Activated T-helper 17 cell treated with anti-CD3 and anti-CD28 coated beads, Interleukin-2, amount 50 U/mL, for 72 hours (primary cell): Measurements from ENCODE around the gene EMC10. TPM values are rescaled to one million over a fixed set of nuclear protein-coding genes. Genes with fewer than 3 reads are reported as not detected.
"Not testable (repeated sequence)": the region's sequence is repeated elsewhere in the genome, so short reads cannot be mapped to it uniquely, and the experiment has no call there.

Experiments used
- ATAC-seq: fragments of 150-1000 bp; cut with Tn5 transposase; replicated peaks from 2 replicates; pipeline ENCODE4 v1.10.0; 2021; ENCODE audit warnings: mild to moderate bottlenecking, moderate library complexity
- H3K27ac Mint-ChIP-seq: one replicate; pipeline ENCODE4 v1.8.0; 2022; ENCODE audit warnings: mixed read lengths
- H3K27me3 Mint-ChIP-seq: one replicate; pipeline ENCODE4 v1.8.0; 2022; ENCODE audit warnings: mixed read lengths
- H3K36me3 Mint-ChIP-seq: one replicate; pipeline ENCODE4 v1.8.0; 2022; ENCODE audit warnings: low read depth, mild to moderate bottlenecking, mixed read lengths
- H3K4me1 Mint-ChIP-seq: one replicate; pipeline ENCODE4 v1.8.0; 2022; ENCODE audit warnings: mixed read lengths
- H3K4me3 Mint-ChIP-seq: one replicate; pipeline ENCODE4 v1.8.0; 2022; ENCODE audit warnings: mild to moderate bottlenecking, mixed read lengths
- H3K9me3 Mint-ChIP-seq: one replicate; pipeline ENCODE4 v1.8.0; 2022; ENCODE audit warnings: mixed read lengths
- total RNA-seq, 2 donors: library from RNA; stranded (reverse); gene quantifications; one replicate each; pipeline ENCODE4 v1.2.3, GENCODE V29; 2022

EMC10 gene
- total RNA-seq, 2 donors from 2014 or later = 31.3 to 57.8 TPM

DNA sequence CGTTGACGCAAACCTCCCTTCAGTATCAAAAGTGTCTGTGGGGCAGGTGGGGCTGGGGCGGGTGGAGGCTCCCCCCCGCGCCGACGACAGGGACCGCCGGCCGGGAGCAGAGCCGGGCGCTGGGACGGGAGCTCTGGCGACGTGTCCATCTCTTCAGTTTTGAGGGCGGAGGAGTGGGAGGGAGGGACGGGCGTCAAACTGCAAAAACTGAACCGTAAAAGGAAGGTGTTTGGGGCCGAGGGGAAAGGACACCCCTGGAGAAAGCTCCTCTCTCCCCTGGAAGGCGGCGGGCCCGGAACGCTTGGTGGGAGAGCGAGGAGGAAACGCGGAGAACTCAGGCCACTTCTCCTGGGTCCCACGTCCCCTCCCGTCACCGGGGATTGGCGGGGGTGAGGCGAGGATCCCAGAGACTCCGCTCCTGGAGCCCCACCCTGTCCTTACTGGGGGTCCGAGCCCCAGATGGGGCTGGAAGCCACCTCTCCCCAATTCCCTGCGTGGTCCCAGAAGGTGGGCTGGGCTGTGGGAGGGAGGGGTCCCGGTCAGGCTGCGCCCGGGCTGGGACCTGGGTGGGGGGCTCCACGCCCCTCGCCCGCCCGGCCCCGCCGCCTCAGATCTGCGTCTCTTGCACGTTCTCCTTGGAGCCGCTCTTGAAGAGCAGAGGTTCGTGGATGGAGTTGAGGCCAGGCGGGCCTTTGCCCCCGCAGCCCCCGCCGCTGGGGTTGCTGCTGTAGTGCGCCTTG, 40.8 kb downstream of the EMC10 start:
- Mint-ChIP-seq H3K9me3 (no peaks in the 10 kb centered on the region), H3K4me1 (no peaks in the 10 kb centered on the region), H3K27me3 (peaks cover 3% of the 10 kb centered on the region), H3K4me3 (no peak overlapping the region), H3K36me3 (no peaks in the 10 kb centered on the region), H3K27ac (no peak overlapping the region)
- ATAC-seq = no peak

DNA sequence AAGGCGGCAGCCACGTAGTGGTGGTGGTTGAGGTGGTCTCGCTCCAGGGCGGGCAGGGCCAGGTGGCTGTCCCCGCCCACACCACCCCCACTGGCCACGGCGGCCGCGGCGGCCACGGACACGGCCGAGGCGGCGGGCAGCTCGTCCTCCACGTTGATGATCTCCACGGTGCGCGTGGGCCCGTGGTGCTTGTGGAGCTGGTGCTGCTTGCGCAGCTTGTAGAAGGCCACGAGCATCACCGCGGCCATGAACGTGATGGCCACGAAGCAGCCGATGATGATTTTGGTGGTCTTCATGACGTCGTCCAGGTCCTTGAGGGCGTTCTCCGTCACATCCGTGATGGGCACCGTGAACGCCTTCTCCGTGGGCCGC, 41.4 kb downstream of the EMC10 start:
- H3K4me3 Mint-ChIP-seq = no peak overlapping the region
- no peaks in the 10 kb centered on the region for H3K36me3 Mint-ChIP-seq
- H3K27ac Mint-ChIP-seq = no peak overlapping the region
- H3K4me1 Mint-ChIP-seq = no peaks in the 10 kb centered on the region
- ATAC-seq = no peak
- H3K9me3 Mint-ChIP-seq = no peaks in the 10 kb centered on the region
- H3K27me3 Mint-ChIP-seq = peaks cover 3% of the 10 kb centered on the region

DNA sequence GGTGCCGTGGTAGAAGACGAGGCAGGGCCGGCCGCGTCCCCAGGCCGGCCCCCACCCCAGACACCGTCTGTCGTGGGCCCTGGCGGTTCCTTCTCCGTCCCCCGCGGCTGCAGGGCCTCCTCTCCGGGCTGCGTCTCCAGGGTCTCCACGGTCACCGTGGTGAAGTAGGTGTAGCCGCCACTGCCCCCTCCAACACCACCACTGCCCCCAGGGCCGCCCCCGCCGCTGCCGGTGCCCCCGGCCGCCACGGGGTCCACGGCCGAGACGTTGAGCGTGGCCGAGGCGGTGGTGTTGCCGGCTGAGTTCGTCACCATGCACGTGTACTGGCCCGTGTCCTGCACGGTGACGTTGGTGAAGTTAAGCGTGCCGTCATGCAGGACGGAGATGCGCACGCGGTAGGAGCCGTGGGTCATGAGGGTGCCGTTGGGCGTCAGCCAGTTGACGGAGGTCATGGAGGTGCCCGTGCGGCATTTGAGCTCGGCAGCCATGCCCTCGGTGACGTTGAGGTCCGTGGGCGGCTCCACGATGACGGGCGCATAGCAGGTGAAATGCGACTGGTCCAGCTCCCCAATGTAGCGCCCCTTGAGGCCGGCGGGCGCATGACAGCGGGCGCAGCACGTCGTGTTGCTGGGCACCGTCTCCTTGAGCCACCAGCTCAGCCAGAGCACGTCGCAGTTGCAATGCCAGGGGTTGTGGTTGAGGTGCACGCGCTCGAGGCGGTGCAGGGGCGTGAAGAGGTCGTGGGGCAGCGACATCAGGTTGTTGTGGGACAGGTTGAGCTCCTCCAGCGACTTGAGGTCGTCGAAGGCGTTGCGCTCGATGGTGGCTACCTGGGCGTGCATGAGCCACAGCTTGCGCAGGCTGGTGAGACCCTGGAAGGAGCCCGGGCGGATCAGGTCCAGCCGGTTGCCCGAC, 42.0 kb downstream of the EMC10 start:
- Mint-ChIP-seq H3K4me1 (no peaks in the 10 kb centered on the region), H3K9me3 (no peaks in the 10 kb centered on the region), H3K36me3 (no peaks in the 10 kb centered on the region), H3K4me3 (no peak overlapping the region), H3K27me3 (peaks cover 3% of the 10 kb centered on the region), H3K27ac (no peak overlapping the region)
- no peak for ATAC-seq

DNA sequence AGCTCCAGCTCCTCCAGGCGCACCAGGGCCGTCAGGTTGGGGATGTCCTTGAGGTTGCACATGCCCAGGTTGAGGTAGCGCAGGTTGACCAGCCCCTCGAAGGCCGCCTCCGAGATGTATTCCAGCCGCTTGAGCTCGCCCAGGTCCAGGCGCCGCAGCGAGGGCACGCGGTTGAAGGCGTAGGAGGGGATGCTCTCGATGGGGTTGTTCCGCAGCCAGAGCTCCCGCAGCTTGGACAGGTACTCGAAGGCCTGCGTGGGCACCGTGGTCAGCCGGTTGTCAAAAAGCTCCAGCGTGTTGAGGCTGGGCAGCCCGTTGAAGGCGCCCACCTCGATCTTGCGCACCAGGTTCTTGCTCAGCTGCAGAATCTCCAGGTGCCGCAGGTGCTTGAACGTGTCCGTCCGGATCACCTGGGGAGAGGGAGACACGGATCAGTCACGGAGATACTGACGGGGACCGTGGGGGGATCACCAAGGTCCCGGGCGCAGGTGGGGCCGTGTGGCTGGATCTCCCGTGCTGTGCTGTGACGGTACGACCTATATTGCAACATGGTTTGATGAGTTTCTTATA, 42.8 kb downstream of the EMC10 start:
- Mint-ChIP-seq H3K27me3 (peaks cover 3% of the 10 kb centered on the region), H3K27ac (no peak overlapping the region), H3K4me3 (no peak overlapping the region), H3K4me1 (no peaks in the 10 kb centered on the region), H3K36me3 (no peaks in the 10 kb centered on the region), H3K9me3 (no peaks in the 10 kb centered on the region)
- no peak for ATAC-seq

DNA sequence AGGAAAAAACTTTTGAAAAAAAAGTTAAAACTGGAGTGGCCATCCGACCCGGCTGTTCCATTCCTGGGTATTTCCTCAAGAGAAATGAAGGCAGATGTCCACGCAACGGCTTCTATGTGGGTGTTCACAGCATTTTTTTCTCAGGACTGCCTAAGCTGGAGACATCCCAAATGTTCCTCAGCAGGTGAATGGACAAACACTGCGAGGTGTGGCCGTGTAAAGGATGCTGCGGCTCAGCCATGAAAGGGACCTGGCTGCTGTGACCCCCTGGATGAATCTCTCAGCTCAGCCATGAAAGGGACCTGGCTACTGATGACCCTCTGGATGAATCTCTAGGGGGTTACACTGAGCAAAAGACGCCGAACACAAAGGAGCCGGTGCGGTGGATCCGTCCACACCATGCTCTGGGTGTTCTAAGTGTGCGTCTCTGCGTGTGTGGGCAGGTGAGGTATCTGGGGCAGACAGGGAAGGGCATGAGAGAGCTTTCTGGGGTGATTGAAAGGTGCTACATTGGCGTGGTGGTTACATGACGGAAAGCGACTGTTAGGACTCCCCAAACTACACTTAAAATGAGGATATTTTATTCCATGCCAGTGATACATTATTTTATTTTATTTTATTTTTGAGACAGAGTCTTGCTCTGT, 44.6 kb downstream of the EMC10 start:
- Mint-ChIP-seq H3K27me3 (peaks cover 3% of the 10 kb centered on the region), H3K27ac (no peak overlapping the region), H3K4me3 (no peak overlapping the region), H3K36me3 (no peaks in the 10 kb centered on the region), H3K9me3 (no peaks in the 10 kb centered on the region), H3K4me1 (no peaks in the 10 kb centered on the region)
- ATAC-seq = no peak

DNA sequence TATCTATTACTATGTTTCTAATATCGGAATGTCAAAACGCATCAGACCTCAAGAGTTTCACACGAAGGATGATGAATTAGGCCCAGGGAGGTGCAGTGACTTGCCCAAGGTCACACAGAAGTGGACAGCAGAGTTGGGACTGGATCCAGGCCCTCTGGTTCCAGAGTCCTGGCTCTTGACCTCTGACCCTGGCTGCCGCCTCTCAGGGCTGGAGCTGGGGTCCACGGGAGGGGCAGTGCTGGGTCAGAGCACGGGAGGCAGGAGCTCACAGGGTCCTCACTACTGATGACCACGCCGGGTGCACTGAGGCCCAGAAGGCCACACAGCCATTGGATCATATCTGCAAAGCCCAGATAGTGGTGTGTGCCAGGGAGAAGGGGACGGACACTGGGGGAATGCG, 46.6 kb downstream of the EMC10 start:
- peaks cover 3% of the 10 kb centered on the region for H3K27me3 Mint-ChIP-seq
- no peaks in the 10 kb centered on the region for H3K4me1 Mint-ChIP-seq
- H3K9me3 Mint-ChIP-seq = no peaks in the 10 kb centered on the region
- no peak overlapping the region for H3K27ac Mint-ChIP-seq
- no peak overlapping the region for H3K4me3 Mint-ChIP-seq
- no peak for ATAC-seq
- no peaks in the 10 kb centered on the region for H3K36me3 Mint-ChIP-seq

DNA sequence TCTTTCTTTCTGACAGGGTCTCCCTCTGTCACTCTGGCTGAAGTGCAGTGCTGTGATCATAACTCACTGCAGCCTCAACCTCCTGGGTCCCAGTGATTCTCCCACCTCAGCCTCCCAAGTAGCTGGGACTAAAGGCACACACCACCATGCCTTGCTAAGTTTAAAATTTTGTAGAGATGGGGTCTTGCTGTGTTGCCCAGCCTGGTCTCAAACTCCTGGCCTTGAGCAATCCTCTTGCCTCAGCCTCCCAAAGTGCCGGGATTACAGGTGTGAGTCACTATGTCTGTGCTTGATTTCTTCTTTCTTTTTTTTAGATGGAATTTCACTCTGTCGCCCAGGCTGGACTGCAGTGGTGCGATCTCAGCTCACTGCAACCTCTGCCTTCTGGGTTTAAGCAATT, 51.7 kb downstream of the EMC10 start:
- not testable (repeated sequence) for H3K27me3 Mint-ChIP-seq, H3K9me3 Mint-ChIP-seq, H3K4me1 Mint-ChIP-seq, H3K27ac Mint-ChIP-seq, H3K36me3 Mint-ChIP-seq, H3K4me3 Mint-ChIP-seq, ATAC-seq

DNA sequence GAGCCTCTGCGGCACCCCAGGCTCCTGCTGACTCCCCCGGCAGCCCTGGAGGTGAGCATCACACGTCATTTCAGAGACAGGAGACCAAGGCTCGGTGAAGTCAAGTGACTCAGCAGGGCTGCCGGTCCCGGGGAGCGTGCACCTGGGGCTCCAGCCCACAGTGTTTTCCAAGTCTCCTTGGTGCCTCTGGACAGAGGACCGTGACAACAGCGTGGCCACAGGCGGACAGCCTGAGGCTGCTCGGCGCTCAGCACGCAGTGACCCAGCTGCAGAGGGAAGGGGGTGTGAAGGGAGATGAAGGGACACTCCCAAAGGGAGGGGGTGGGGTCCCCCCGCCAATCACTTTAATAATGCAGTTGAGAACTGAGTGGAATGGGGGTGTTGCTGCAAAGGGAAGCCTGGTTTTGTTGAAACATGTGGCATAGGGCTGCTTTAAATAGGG, 54.9 kb downstream of the EMC10 start:
- H3K36me3 Mint-ChIP-seq = no peaks in the 10 kb centered on the region
- no peak for ATAC-seq

DNA sequence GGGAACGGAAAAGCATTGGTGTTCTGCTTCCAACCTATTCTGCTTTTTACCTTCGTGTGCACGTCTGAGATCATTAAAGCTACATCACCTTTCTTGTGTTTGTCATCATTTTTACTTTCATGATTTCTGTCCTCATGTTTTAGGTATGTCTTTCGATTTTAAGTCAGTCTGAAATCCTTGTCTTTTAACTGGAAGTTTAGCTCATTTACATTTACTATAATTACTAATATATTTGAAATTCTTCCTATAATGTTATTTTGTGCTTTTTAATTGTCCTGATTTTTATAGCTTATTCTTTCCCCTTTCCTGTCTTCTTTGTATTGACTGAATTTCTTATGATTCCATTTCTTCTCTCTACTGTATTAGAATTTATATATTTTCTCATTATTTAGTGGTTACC, 56.6 kb downstream of the EMC10 start:
- Mint-ChIP-seq H3K9me3 (peaks cover 6% of the 10 kb centered on the region), H3K36me3 (no peaks in the 10 kb centered on the region), H3K27me3 (peaks cover 22% of the 10 kb centered on the region), H3K27ac (no peak overlapping the region), H3K4me1 (no peaks in the 10 kb centered on the region), H3K4me3 (no peak overlapping the region)
- ATAC-seq = no peak

More for the DNA sequence above, 54.9 kb downstream of the EMC10 start:
- peaks cover 6% of the 10 kb centered on the region for H3K9me3 Mint-ChIP-seq
- H3K27ac Mint-ChIP-seq = no peak overlapping the region
- peaks cover 14% of the 10 kb centered on the region for H3K27me3 Mint-ChIP-seq
- H3K4me3 Mint-ChIP-seq = no peak overlapping the region
- H3K4me1 Mint-ChIP-seq = no peaks in the 10 kb centered on the region

DNA sequence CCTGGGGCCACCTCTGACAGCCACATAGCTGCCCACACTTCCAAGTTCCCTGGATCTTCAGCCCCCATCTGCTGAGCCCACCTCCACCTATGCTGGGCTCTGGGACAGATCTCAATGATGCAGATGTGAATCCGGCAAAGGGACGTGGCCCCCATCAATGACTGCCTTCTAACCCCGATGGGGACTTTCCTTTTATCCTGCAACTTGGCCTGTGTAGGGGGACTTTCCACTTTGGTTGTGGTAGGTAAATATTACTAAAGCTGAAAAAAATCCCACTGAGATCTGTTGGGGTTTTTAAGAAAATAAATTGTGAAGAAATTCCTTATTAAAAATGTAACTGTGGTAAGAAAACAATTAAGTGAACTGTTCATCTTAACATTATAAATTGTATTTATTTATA, 58.2 kb downstream of the EMC10 start:
- H3K36me3 Mint-ChIP-seq = no peaks in the 10 kb centered on the region
- peaks cover 22% of the 10 kb centered on the region for H3K27me3 Mint-ChIP-seq
- ATAC-seq = peak; percentile 24
- peaks cover 6% of the 10 kb centered on the region for H3K9me3 Mint-ChIP-seq
- H3K4me1 Mint-ChIP-seq = no peaks in the 10 kb centered on the region
- no peak overlapping the region for H3K27ac Mint-ChIP-seq
- no peak overlapping the region for H3K4me3 Mint-ChIP-seq

DNA sequence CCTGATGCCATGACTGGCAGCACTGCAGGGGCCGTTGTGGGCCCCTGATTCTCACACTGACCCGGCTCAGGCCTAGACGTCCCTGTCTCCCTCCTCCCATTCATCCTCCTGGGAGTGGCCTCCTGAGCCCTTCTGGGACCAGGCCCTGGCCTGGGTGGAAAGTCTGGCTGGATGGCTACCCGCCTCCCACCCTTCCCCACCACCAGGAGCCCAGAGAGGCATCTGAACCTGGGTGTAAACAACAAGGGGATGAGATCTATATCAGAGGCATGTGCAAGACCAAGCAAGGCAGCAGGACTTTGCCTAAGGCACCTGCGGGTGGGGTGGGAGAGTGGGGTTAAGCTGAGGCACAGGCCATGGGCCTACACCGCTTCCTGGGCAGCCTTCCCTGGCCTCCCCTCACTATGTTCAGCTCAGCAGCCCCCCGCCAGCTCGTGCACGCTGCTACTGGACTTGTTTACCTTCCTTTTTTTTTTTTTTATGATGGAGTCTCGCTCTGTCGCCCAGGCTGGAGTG, 59.4 kb downstream of the EMC10 start:
- no peak for ATAC-seq
- no peak overlapping the region for H3K27ac Mint-ChIP-seq
- H3K4me3 Mint-ChIP-seq = no peak overlapping the region
- peaks cover 6% of the 10 kb centered on the region for H3K9me3 Mint-ChIP-seq
- H3K4me1 Mint-ChIP-seq = no peaks in the 10 kb centered on the region
- no peaks in the 10 kb centered on the region for H3K36me3 Mint-ChIP-seq
- H3K27me3 Mint-ChIP-seq = peaks cover 22% of the 10 kb centered on the region

DNA sequence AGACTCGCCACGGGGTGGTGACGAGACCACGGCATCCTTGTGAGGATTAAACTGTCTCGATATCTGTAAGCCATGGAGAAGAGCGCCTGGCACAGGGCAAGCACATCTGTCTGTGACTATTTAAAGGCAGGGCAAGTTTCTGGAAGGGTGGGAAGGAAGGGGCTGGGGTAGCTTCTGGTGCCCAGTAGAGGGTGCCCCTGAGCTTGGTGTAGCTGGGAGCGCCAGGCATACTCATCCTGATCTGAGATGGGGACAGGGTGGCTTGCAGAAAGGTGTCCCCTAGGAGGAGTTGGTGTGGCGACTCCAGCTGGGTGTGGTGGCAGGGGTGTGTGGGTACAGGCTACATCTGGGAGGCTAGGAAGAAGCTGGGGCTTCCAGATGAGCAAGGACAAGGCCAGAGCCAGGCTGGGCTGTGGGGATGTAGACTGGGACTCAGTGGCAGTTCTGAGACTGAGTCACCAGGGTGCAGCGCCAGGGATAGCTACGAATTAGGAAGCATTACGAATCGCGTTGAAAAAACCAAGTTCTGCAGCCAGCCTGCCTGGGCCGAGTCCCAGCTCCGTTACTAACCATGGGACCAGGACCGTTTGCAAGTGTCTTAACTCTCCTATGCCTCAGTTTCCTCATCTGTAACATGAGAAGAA, 60.5 kb downstream of the EMC10 start:
- H3K4me3 Mint-ChIP-seq = no peak overlapping the region
- H3K27me3 Mint-ChIP-seq = peaks cover 22% of the 10 kb centered on the region
- peaks cover 6% of the 10 kb centered on the region for H3K9me3 Mint-ChIP-seq
- ATAC-seq = no peak
- H3K4me1 Mint-ChIP-seq = no peaks in the 10 kb centered on the region
- H3K27ac Mint-ChIP-seq = no peak overlapping the region
- H3K36me3 Mint-ChIP-seq = no peaks in the 10 kb centered on the region

DNA sequence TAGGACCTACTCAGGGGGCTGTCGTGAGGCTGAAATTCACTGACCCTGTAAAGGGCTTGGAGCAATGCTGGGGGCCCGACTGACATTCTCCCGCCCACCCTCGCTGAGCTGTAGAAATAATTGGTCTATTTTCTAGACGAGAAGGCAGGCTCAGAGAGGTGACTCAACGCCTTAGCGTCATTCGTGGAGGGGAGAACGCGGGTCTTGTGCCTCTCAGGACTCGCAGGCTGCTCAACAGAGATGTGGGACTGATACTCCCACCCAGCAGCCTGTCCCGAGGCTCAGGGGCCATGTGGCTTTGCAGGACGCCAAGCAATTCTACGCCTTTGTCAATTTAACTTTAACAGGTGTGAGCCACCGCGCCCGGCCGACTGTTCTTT, 61.0 kb downstream of the EMC10 start:
- Mint-ChIP-seq H3K4me3 (no peak overlapping the region), H3K4me1 (no peaks in the 10 kb centered on the region), H3K36me3 (no peaks in the 10 kb centered on the region), H3K9me3 (peaks cover 6% of the 10 kb centered on the region), H3K27me3 (peaks cover 20% of the 10 kb centered on the region), H3K27ac (no peak overlapping the region)
- no peak for ATAC-seq

DNA sequence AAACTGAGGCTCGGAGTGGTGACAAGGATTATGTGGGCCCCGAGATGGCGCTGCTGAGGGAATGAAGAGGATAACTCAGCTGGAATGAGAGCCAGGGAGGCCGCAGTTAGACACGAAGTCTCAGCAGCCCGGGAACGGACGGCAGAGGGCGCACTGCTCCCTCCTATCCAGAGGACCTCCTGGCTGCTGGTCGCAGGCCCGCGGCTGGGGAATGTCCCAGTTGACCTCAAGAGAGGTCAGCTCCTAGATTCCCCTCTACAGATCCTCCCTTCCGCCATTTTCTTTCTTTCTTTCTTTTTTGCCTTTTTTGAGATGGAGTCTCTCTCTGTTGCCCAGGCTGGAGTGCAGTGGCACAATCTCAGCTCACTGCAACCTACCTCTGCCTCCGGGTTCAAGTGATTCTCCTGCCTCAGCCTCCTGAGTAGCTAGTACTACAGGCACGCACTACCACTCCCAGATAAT, 61.5 kb downstream of the EMC10 start:
- H3K9me3 Mint-ChIP-seq = peaks cover 6% of the 10 kb centered on the region
- peaks cover 15% of the 10 kb centered on the region for H3K27me3 Mint-ChIP-seq
- H3K27ac Mint-ChIP-seq = no peak overlapping the region
- H3K4me1 Mint-ChIP-seq = no peaks in the 10 kb centered on the region
- no peak overlapping the region for H3K4me3 Mint-ChIP-seq
- ATAC-seq = peak; percentile 79
- H3K36me3 Mint-ChIP-seq = no peaks in the 10 kb centered on the region
